PC-3 (cell line): Measurements from ENCODE around the gene COL13A1. TPM values are rescaled to one million over a fixed set of nuclear protein-coding genes. Genes with fewer than 3 reads are reported as not detected.

Source experiments
- ATAC-seq: fragments of 200-7000 bp; cut with Tn5 transposase; 2 replicates; pipeline ENCODE4 v1.9.1; 2020; ENCODE audit warnings: mild to moderate bottlenecking, moderate library complexity
- BruUV-seq: library from RNA; stranded (reverse); fragments of 400-500 nt; replicated peaks from 2 replicates; lab custom pipeline; 2021; lab: Mats Ljungman, UMichigan
- CTCF ChIA-PET: fragments of 300-600 bp; sonication (Branson Sonifier 250); formaldehyde crosslinking; loops from one replicate; lab custom pipeline; 2022; ENCODE audit warnings: antibody characterized with exemption; lab: Charles Lee
- POLR2A ChIA-PET: fragments of 300-600 bp; sonication (Branson Sonifier 250); formaldehyde crosslinking; loops from one replicate; lab custom pipeline; 2022; ENCODE audit warnings: antibody characterized with exemption; ENCODE audit not compliant: unreplicated experiment; lab: Charles Lee
- DNase-seq: peaks from one replicate; pipeline ENCODE4 v3.0.0-alpha.2; 2015
- H2AFZ ChIP-seq: fragments of 300-600 bp; sonication (generic); 2 replicates; pipeline ENCODE4 v1.6.0; 2016; ENCODE audit warnings: antibody characterized with exemption, low read length
- H3F3A ChIP-seq: fragments of 300-600 bp; sonication (generic); one replicate; pipeline ENCODE4 v1.6.0; 2017; ENCODE audit warnings: antibody characterized with exemption, low read length, control low read depth, mild to moderate bottlenecking; ENCODE audit not compliant: unreplicated experiment
- H3K27ac ChIP-seq: fragments of 300-600 bp; sonication (generic); 2 replicates; pipeline ENCODE4 v1.5.1; 2016; ENCODE audit warnings: mild to moderate bottlenecking, low read length
- H3K27me3 ChIP-seq: fragments of 300-600 bp; sonication (generic); 2 replicates; pipeline ENCODE4 v1.6.1; 2016; ENCODE audit warnings: low read length, mixed read lengths
- H3K36me3 ChIP-seq: fragments of 300-600 bp; sonication (generic); 2 replicates; pipeline ENCODE4 v1.6.1; 2016; ENCODE audit warnings: low read depth, mixed run types, low read length, mixed read lengths
- H3K4me1 ChIP-seq: fragments of 300-600 bp; sonication (generic); 2 replicates; pipeline ENCODE4 v1.5.1; 2016; ENCODE audit warnings: low read length; ENCODE audit not compliant: insufficient read depth
- H3K4me2 ChIP-seq: fragments of 300-600 bp; sonication (generic); 2 replicates; pipeline ENCODE4 v1.6.0; 2016; ENCODE audit warnings: low read length
- H3K4me3 ChIP-seq: fragments of 300-600 bp; sonication (generic); 2 replicates; pipeline ENCODE4 v1.5.1; 2016; ENCODE audit warnings: mild to moderate bottlenecking, low read length, mixed read lengths
- H3K79me2 ChIP-seq: fragments of 300-600 bp; sonication (generic); 2 replicates; pipeline ENCODE4 v1.6.1; 2017; ENCODE audit warnings: low read length, mixed read lengths
- H3K9ac ChIP-seq: fragments of 300-600 bp; sonication (generic); 2 replicates; pipeline ENCODE4 v1.6.0; 2016; ENCODE audit warnings: mild to moderate bottlenecking, low read length
- H3K9me2 ChIP-seq: fragments of 300-600 bp; sonication (generic); replicated peaks from 2 replicates; pipeline ENCODE4 v1.6.1; 2016; ENCODE audit warnings: mixed run types, low read length, mixed read lengths
- H3K9me3 ChIP-seq: fragments of 300-600 bp; sonication (generic); 2 replicates; pipeline ENCODE4 v1.6.1; 2016; ENCODE audit warnings: low read length, mixed read lengths
- H4K20me1 ChIP-seq: fragments of 300-600 bp; sonication (generic); 2 replicates; pipeline ENCODE4 v1.6.1; 2016; ENCODE audit warnings: low read length, mixed read lengths
- CTCF ChIP-seq: fragments of 300-600 bp; sonication (generic); conservative IDR thresholded peaks from 2 replicates; pipeline ENCODE4 v1.5.1; 2017; ENCODE audit warnings: antibody characterized with exemption, low read depth, mild to moderate bottlenecking, low read length
- EZH2 ChIP-seq: fragments of 300-600 bp; sonication (generic); IDR thresholded peaks from one replicate; pipeline ENCODE4 v1.6.1; 2017; ENCODE audit warnings: antibody characterized with exemption, mild to moderate bottlenecking, low read length; ENCODE audit not compliant: unreplicated experiment
- EZH2phosphoT487 ChIP-seq: fragments of 300-600 bp; sonication (generic); IDR thresholded peaks from 2 replicates; pipeline ENCODE4 v1.6.1; 2018; ENCODE audit warnings: mild to moderate bottlenecking, antibody characterized with exemption, low read length, borderline replicate concordance
- intact Hi-C: fragments of 100-400 bp; cut with micrococcal nuclease; formaldehyde crosslinking; loops from 2 replicates; pipeline ENCODE4 v1.9.0; 2023
- total RNA-seq: library from RNA; depleted of rRNA; stranded (reverse); fragments of >200 nt; gene quantifications from 2 replicates; pipeline ENCODE4 v1.2.3, GENCODE V29; 2014

Gene COL13A1
- total RNA-seq, 1 experiment from 2014 or later: 201 TPM

GRCh38 chr10:69825604-69826003, 23.9 kb downstream of the COL13A1 start:
- TF ChIP-seq EZH2 (no peak), EZH2phosphoT487 (no peak), CTCF (no peak)
- Histone ChIP-seq H3K9me3 (no peaks in the 10 kb centered on the region), H3K4me1 (no peaks in the 10 kb centered on the region), H3K9ac (no peak overlapping the region), H3F3A (no peaks in the 10 kb centered on the region), H2AFZ (no peak overlapping the region), H3K27ac (no peak overlapping the region), H3K4me2 (no peak overlapping the region), H3K9me2 (no peaks in the 10 kb centered on the region), H3K4me3 (no peak overlapping the region), H3K27me3 (no peaks in the 10 kb centered on the region), H3K36me3 (peaks cover 89% of the 10 kb centered on the region), H3K79me2 (peaks cover 66% of the 10 kb centered on the region), H4K20me1 (peaks cover 26% of the 10 kb centered on the region)
- DNase-seq (no peak), ATAC-seq (no peak)
- intact Hi-C loops: no loop called here
- no TSS peak for BruUV-seq
- ChIA-PET POLR2A (no interaction called here), CTCF (no interaction called here)

GRCh38 chr10:69826094-69826493, 24.4 kb downstream of the COL13A1 start:
- no peaks in the 10 kb centered on the region for H3K9me3 ChIP-seq
- H3K4me1 ChIP-seq: no peaks in the 10 kb centered on the region
- CTCF ChIA-PET: no interaction called here
- TF ChIP-seq CTCF (no peak), EZH2 (no peak), EZH2phosphoT487 (no peak)
- no peak overlapping the region for H3K9ac ChIP-seq
- no peaks in the 10 kb centered on the region for H3K9me2 ChIP-seq
- BruUV-seq: no TSS peak
- no peaks in the 10 kb centered on the region for H3K27me3 ChIP-seq
- no peak overlapping the region for H3K4me2 ChIP-seq
- H3K4me3 ChIP-seq: no peak overlapping the region
- no peak for DNase-seq
- H3K36me3 ChIP-seq: peaks cover 92% of the 10 kb centered on the region
- POLR2A ChIA-PET: no interaction called here
- no peak overlapping the region for H2AFZ ChIP-seq
- no peak for ATAC-seq
- no peaks in the 10 kb centered on the region for H3F3A ChIP-seq
- intact Hi-C loops: no loop called here
- H3K79me2 ChIP-seq: peaks cover 65% of the 10 kb centered on the region
- H3K27ac ChIP-seq: no peak overlapping the region
- H4K20me1 ChIP-seq: peaks cover 23% of the 10 kb centered on the region

GRCh38 chr10:69826789-69827554, 25.3 kb downstream of the COL13A1 start:
- CTCF ChIA-PET: interaction anchor here (0.6 kb wide), 1 partner anchor 51 kb away, joined by 3 read pairs; no protein-coding TSS in a partner anchor
- Histone ChIP-seq H3K9me3 (no peaks in the 10 kb centered on the region), H3K4me3 (no peak overlapping the region), H3K27ac (no peak overlapping the region), H3K4me2 (no peak overlapping the region), H3K4me1 (no peaks in the 10 kb centered on the region), H3K79me2 (peaks cover 65% of the 10 kb centered on the region), H2AFZ (no peak overlapping the region), H3K9ac (no peak overlapping the region), H3F3A (no peaks in the 10 kb centered on the region), H3K36me3 (peaks cover 92% of the 10 kb centered on the region), H3K27me3 (no peaks in the 10 kb centered on the region), H4K20me1 (peaks cover 18% of the 10 kb centered on the region; the same call in 1 of the 2 replicates), H3K9me2 (no peaks in the 10 kb centered on the region)
- no peak for TF ChIP-seq EZH2phosphoT487
- peak; percentile 42; the same call in 1 of the 2 replicates for TF ChIP-seq CTCF
- TF ChIP-seq EZH2: no peak
- POLR2A ChIA-PET: no interaction called here
- ATAC-seq (no peak), DNase-seq (no peak)
- no TSS peak for BruUV-seq
- intact Hi-C loops: no loop called here
